ENCODE measurements around the gene PHAF1. TPM values are rescaled to one million over a fixed set of nuclear protein-coding genes. Genes with fewer than 3 reads are reported as not detected.

PHAF1 gene
- total and polyA plus RNA-seq, 2 of the 13 experiments (the other 11 are each of a cell fraction or from before 2014, with no cell fraction given): 48.3 to 174 TPM

- TF ChIP-seq MTERF4 (CRISPR knock-in tag; IDR thresholded peaks at IDR 0.05) (peak; percentile 77), HMG20A (CRISPR knock-in tag; IDR thresholded peaks at IDR 0.05; ENCODE audit: borderline replicate concordance) (peak; percentile 43; the same call in 1 of the 2 replicates), ZNF609 (CRISPR knock-in tag; IDR thresholded peaks at IDR 0.05; ENCODE audit: borderline replicate concordance) (no peak), ZNF629 (CRISPR knock-in tag; conservative IDR thresholded peaks at IDR 0.05) (no peak; the same call in 1 of the 2 replicates), GATAD2A (CRISPR knock-in tag; IDR thresholded peaks at IDR 0.05) (no peak), ZNF768 (CRISPR knock-in tag; IDR thresholded peaks at IDR 0.05) (no peak; the same call in 1 of the 2 replicates), ZNF652 (CRISPR knock-in tag; IDR thresholded peaks at IDR 0.05; ENCODE audit: borderline replicate concordance, low read depth) (0 out of 2 replicates have a peak, but pooled peaks have one; percentile 41), ZNF720 (CRISPR knock-in tag; IDR thresholded peaks at IDR 0.05) (no peak), XRCC5 (optimal IDR thresholded peaks at IDR 0.05; ENCODE audit: low read length) (peak; percentile 98), ZNF777 (CRISPR knock-in tag; IDR thresholded peaks at IDR 0.05) (no peak; the same call in 1 of the 2 replicates), NFKB2 (CRISPR knock-in tag; IDR thresholded peaks at IDR 0.05; ENCODE audit: borderline replicate concordance) (peak; percentile 77; the same call in 1 of the 2 replicates), HNRNPK (IDR thresholded peaks at IDR 0.05; ENCODE audit: low read depth, low read length, poor library complexity, severe bottlenecking) (peak; percentile 47), POLR2AphosphoS5 (IDR thresholded peaks at IDR 0.05; ENCODE audit: low read depth, low read length) (peak; percentile 55), PTBP1 (IDR thresholded peaks at IDR 0.05; ENCODE audit: low read depth, low read length, poor library complexity, severe bottlenecking) (no peak), JUNB (CRISPR knock-in tag; IDR thresholded peaks at IDR 0.05; ENCODE audit: borderline replicate concordance) (no peak), KIAA2018 (CRISPR knock-in tag; IDR thresholded peaks at IDR 0.05; ENCODE audit: borderline replicate concordance) (no peak)
Observed at GRCh38 chr16:67191995-67192681, 82.4 kb downstream of the PHAF1 start, which contains the start of gene E2F4 (continued).

Data from HepG2 (cell line).